Esophagus squamous epithelium (tissue), 5 donors: ENCODE data around the gene UNC5C. TPM values are rescaled to one million over a fixed set of nuclear protein-coding genes. Genes with fewer than 3 reads are reported as not detected.

Experiments used
- DNase-seq: peaks from one replicate; lab custom pipeline; 2025; lab: John Stamatoyannopoulos, UW
- H3K27ac ChIP-seq, 4 donors: fragments of 200-600 bp; sonication (generic); one replicate each; pipeline ENCODE4 v1.5.1; 2016 to 2019; ENCODE audit warnings: mild to moderate bottlenecking in 1 of 4
- H3K27me3 ChIP-seq, 4 donors: fragments of 200-600 bp; sonication (generic); 1 replicate in 3 of 4; 2 replicates in 1 of 4; pipeline versions ENCODE4 v1.5.1 to v1.6.0; 2017 to 2021; ENCODE audit warnings: antibody characterized with exemption in 1 of 4
- H3K36me3 ChIP-seq, 3 donors: fragments of 200-600 bp; sonication (generic); one replicate each; pipeline ENCODE4 v1.5.1; 2016 to 2019
- H3K4me1 ChIP-seq, 3 donors: fragments of 200-600 bp; sonication (generic); one replicate each; pipeline ENCODE4 v1.5.1; 2017 to 2019
- H3K4me3 ChIP-seq, 4 donors: fragments of 200-600 bp; sonication (generic); 1 replicate in 3 of 4; 2 replicates in 1 of 4; pipeline ENCODE4 v1.5.1; 2016 to 2019; ENCODE audit warnings: mild to moderate bottlenecking in 2 of 4, moderate library complexity in 1 of 4
- H3K9me3 ChIP-seq, 3 donors: fragments of 200-600 bp; sonication (generic); one replicate each; pipeline ENCODE4 v1.5.1; 2016 to 2019
- POLR2A ChIP-seq, 4 donors: fragments of 450-650 bp; IDR thresholded peaks; one replicate each; pipeline ENCODE4 v1.6.1; 2017; ENCODE audit warnings: antibody characterized with exemption in 4 of 4, mild to moderate bottlenecking in 4 of 4, moderate library complexity in 3 of 4
- WGBS, 2 donors: methylation state at CpG; one replicate each; pipeline ENCODE4 v1.1.5; 2018; 5-methylcytosine and 5-hydroxymethylcytosine counted together
- intact Hi-C: fragments of 100-400 bp; cut with DNase I; formaldehyde crosslinking; loops from one replicate; pipeline ENCODE4 v1.15.0; 2022
- total RNA-seq, 4 donors: library from RNA; depleted of rRNA; stranded (reverse); fragments of >200 nt; gene quantifications; one replicate each; pipeline ENCODE4 v1.1.0, GENCODE V29; 2016
- TF ChIP-seq, protein P1 (sequence below), 6 experiments: fragments of 450-650 bp in 4 of 6; fragments of 200-600 bp in 2 of 6; sonication (generic) in 2 of 6; IDR thresholded peaks; one replicate each; pipeline ENCODE4 v1.5.1; 2016 to 2019; ENCODE audit warnings: antibody characterized with exemption in 6 of 6, mild to moderate bottlenecking in 4 of 6, moderate library complexity in 4 of 6
- donor health status: DM: yes; HTN: yes; CAD: no.

Gene UNC5C
- total RNA-seq, 4 donors from 2014 or later: 0.11 to 0.95 (median 0.36) TPM

DNA sequence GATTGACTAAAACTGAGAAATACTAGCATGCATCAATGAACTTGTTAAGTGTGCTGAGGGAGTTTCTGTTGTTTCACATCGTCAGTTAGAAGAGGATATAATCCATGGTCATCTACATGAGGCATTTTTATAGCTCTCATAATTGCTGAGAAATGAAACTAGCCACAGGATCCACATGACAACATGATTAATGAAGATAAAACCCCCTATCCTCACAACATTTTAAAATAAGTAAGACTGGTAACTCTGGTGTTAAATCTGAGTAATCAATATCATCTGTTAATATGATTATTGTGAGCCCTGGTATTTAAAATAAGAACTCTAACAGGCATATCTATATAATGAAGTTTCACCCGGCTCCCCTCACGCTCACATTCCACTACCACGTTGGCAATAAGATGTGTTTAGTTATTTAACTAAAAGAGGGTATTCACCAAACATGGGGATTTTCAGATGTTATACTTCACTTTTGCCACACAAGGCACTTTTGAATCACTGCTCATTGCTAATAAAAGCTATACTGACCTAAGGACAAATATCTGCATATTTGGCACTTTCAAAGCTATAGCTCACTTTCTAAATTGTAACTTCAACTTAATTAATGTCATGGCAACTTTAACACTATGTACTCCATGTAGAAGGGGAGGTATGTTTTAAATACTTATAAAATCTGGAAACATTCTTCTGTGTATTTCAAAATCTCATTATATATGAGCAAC lies 6.7 kb downstream of the UNC5C start:
- intact Hi-C loops: no loop called here
- Histone ChIP-seq H3K9me3 (no peaks in the 10 kb centered on the region), H3K4me1 (no peaks in the 10 kb centered on the region), H3K27ac (peak overlapping the region in 3 of 4 donors; percentile 5 to 20 (median 18)), H3K27me3 (peaks cover 0 to 18% (median 0%) of the 10 kb centered on the region in 4 donors), H3K4me3 (peak overlapping the region in 1 of 4 donors; percentile 27), H3K36me3 (no peaks in the 10 kb centered on the region)
- no peak for DNase-seq
- TF ChIP-seq, protein P1, sequence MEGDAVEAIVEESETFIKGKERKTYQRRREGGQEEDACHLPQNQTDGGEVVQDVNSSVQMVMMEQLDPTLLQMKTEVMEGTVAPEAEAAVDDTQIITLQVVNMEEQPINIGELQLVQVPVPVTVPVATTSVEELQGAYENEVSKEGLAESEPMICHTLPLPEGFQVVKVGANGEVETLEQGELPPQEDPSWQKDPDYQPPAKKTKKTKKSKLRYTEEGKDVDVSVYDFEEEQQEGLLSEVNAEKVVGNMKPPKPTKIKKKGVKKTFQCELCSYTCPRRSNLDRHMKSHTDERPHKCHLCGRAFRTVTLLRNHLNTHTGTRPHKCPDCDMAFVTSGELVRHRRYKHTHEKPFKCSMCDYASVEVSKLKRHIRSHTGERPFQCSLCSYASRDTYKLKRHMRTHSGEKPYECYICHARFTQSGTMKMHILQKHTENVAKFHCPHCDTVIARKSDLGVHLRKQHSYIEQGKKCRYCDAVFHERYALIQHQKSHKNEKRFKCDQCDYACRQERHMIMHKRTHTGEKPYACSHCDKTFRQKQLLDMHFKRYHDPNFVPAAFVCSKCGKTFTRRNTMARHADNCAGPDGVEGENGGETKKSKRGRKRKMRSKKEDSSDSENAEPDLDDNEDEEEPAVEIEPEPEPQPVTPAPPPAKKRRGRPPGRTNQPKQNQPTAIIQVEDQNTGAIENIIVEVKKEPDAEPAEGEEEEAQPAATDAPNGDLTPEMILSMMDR (IDR thresholded peaks at IDR 0.05): no peak
- TF ChIP-seq POLR2A (IDR thresholded peaks at IDR 0.05): no peak
- 40 to 55% methylated on average over 4 of the region's 4 CpGs for WGBS, 2 donors

DNA sequence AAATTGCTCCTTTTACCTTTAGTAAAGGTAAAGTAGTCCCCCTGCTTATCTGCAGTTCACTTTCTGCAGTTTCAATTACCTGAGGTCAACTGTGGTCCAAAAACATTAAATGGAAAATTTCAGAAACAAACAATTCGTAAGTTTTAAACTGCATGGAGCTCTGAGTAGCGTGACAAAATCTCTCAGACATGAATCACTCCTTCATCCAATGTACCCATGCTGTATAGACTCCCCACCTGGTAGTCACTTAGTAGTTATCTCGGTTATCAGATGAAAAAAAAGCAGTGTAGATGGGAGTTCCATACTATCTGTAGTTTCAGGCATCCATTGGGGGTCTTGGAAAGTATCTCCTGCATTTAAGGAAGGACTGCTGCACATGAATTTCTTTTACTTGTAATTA lies 7.7 kb downstream of the UNC5C start:
- Histone ChIP-seq H3K27ac (no peak overlapping the region), H3K9me3 (no peaks in the 10 kb centered on the region), H3K4me3 (no peak overlapping the region), H3K27me3 (peaks cover 0 to 8% (median 0%) of the 10 kb centered on the region in 4 donors), H3K36me3 (no peaks in the 10 kb centered on the region), H3K4me1 (no peaks in the 10 kb centered on the region)
- no peak for TF ChIP-seq POLR2A (IDR thresholded peaks at IDR 0.05)
- TF ChIP-seq, protein P1 (IDR thresholded peaks at IDR 0.05): no peak
- 50 to 56% methylated on average over 3 of the region's 3 CpGs for WGBS, 2 donors
- intact Hi-C loops: no loop called here
- DNase-seq: no peak

DNA sequence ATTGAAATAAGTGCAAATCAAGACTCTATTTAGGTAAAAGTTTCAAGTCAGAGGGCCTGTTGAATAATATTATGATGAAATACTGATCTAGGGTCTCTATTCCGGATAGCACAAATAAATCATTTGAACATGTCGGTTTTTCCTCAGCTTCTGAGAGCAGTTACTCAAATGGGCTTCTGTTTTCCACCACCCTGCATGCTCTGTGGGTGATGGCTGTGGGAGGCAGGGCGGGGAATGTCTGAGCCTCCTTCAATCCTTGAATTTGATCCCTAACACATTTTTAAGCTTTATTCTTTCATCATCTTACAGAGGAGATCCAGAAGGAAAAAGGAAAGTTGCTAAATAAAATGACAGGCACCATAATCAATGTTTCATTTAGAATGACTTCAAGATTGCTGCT lies 8.5 kb downstream of the UNC5C start:
- Histone ChIP-seq H3K36me3 (no peaks in the 10 kb centered on the region), H3K4me1 (no peaks in the 10 kb centered on the region), H3K27ac (peak overlapping the region in 1 of 4 donors; percentile 16), H3K9me3 (no peaks in the 10 kb centered on the region), H3K4me3 (no peak overlapping the region), H3K27me3 (no peaks in the 10 kb centered on the region)
- TF ChIP-seq POLR2A (IDR thresholded peaks at IDR 0.05): no peak
- TF ChIP-seq, protein P1 (IDR thresholded peaks at IDR 0.05): no peak
- intact Hi-C loops: no loop called here
- DNase-seq: no peak
- WGBS, 2 donors: 47 to 71% methylated on average over 2 to 3 of the region's 3 CpGs

DNA sequence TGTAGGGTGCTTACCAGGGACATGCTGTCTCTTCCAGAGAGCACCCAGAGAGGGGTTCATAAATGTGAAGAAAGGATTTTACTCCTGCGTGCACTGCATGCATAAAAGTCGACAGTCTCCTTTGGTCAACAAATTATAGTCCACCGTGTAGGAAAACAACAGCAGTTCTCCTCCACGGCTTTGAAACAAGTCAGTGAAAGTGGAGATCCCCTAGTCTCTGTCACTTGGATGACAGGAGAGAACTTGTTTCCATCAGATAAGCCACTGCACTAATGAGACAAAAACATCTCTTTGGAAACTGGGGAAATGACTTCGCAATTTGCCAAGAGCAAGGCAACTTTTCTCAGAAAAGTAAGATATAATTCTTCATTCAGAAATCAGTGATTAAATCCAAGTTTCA lies 9.7 kb downstream of the UNC5C start:
- WGBS, 2 donors: 60 to 64% methylated on average over 5 of the region's 5 CpGs
- no peaks in the 10 kb centered on the region for H3K9me3 ChIP-seq
- no peak overlapping the region for H3K4me3 ChIP-seq
- no peaks in the 10 kb centered on the region for H3K4me1 ChIP-seq
- no peaks in the 10 kb centered on the region for H3K36me3 ChIP-seq
- TF ChIP-seq POLR2A (IDR thresholded peaks at IDR 0.05): no peak
- TF ChIP-seq, protein P1 (IDR thresholded peaks at IDR 0.05): no peak
- DNase-seq: no peak
- intact Hi-C loops: no loop called here
- H3K27ac ChIP-seq: no peak overlapping the region
- H3K27me3 ChIP-seq: no peaks in the 10 kb centered on the region

DNA sequence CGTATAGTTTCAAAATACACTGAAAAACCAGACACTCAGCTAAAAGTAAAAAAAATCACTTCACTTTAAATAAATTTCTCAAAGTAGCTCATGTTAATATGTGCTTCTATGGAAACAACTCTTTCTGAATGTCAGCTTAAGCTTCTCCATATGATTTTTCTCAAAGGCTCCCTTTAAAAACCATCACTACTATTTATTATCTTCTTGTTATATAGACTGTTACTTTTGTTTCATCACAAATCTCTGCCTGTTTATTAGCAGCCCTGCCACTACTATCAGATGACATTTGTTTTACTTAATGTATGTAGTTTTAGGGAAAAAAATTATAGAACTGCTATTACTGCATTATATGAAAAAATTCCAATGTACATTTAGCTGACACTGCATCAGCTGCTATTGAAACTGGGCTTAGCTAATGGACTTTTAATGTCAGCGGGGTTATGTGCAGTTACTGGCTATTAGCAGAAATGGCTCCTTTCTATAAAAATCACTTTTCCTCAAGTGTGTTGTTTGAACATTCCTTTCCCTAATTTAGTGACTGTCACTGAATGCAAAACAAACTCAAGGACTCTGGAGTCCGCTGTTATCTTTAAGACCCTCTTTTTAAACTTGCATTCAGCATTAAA lies 10.8 kb downstream of the UNC5C start:
- Histone ChIP-seq H3K27ac (no peak overlapping the region), H3K27me3 (no peaks in the 10 kb centered on the region), H3K36me3 (no peaks in the 10 kb centered on the region), H3K9me3 (no peaks in the 10 kb centered on the region), H3K4me1 (no peaks in the 10 kb centered on the region), H3K4me3 (no peak overlapping the region)
- DNase-seq: no peak
- WGBS, 2 donors: 55 to 64% methylated on average over 3 of the region's 3 CpGs
- intact Hi-C loops: no loop called here
- no peak for TF ChIP-seq POLR2A (IDR thresholded peaks at IDR 0.05)
- TF ChIP-seq, protein P1 (IDR thresholded peaks at IDR 0.05): no peak
